ENCODE results near the gene MLXIP. TPM values are rescaled to one million over a fixed set of nuclear protein-coding genes. Genes with fewer than 3 reads are reported as not detected.
A peak's percentile ranks its signal among the peaks of the same experiment; 100 is the strongest.

Gene MLXIP
- total RNA-seq, 1 donor from 2014 or later = 18.4 TPM

GRCh38 chr12:122076743-122077495 is 1.6 kb upstream of the MLXIP start:
- no peak for DNase-seq (ENCODE audit: low read depth in 2 of 2)

- DNase-seq (ENCODE audit: low read depth in 2 of 2) = peak in 1 of 2 donors; percentile 27
These were observed 526 bp downstream of the MLXIP start for GRCh38 chr12:122079033-122079531.

GRCh38 chr12:122079532-122080081 is 1.1 kb downstream of the MLXIP start:
- no peak for DNase-seq (ENCODE audit: low read depth in 2 of 2)

- peak in 1 of 2 donors; percentile 92 for DNase-seq (ENCODE audit: low read depth in 2 of 2)
These were observed 1.9 kb downstream of the MLXIP start for GRCh38 chr12:122080149-122081082.

GRCh38 chr12:122081083-122081696 is 2.6 kb downstream of the MLXIP start:
- peak in 1 of 2 donors; percentile 41 for DNase-seq (ENCODE audit: low read depth in 2 of 2)

- DNase-seq (ENCODE audit: low read depth in 2 of 2) = peak in 1 of 2 donors; percentile 63
These were observed 3.2 kb downstream of the MLXIP start for GRCh38 chr12:122081697-122082221.

- no peak for DNase-seq (ENCODE audit: low read depth in 2 of 2)
These were observed 4.2 kb downstream of the MLXIP start for GRCh38 chr12:122082621-122083356.

GRCh38 chr12:122084857-122085405 is 6.4 kb downstream of the MLXIP start:
- no peak for DNase-seq (ENCODE audit: low read depth in 2 of 2)

GRCh38 chr12:122085591-122085990 is 7.0 kb downstream of the MLXIP start:
- DNase-seq (ENCODE audit: low read depth in 2 of 2) = no peak

- DNase-seq (ENCODE audit: low read depth in 2 of 2) = no peak
These were observed 7.6 kb downstream of the MLXIP start for GRCh38 chr12:122086116-122086515.

GRCh38 chr12:122086641-122087285 is 8.2 kb downstream of the MLXIP start:
- no peak for DNase-seq (ENCODE audit: low read depth in 2 of 2)

GRCh38 chr12:122087431-122088178 is 9.0 kb downstream of the MLXIP start:
- no peak for DNase-seq (ENCODE audit: low read depth in 2 of 2)

- DNase-seq (ENCODE audit: low read depth in 2 of 2) = no peak
These were observed 9.7 kb downstream of the MLXIP start for GRCh38 chr12:122088179-122088810.

GRCh38 chr12:122089077-122089476 is 10.5 kb downstream of the MLXIP start:
- DNase-seq (ENCODE audit: low read depth in 2 of 2) = no peak

- no peak for DNase-seq (ENCODE audit: low read depth in 2 of 2)
These were observed 12.4 kb downstream of the MLXIP start for GRCh38 chr12:122090759-122091515.

GRCh38 chr12:122093098-122093883 is 14.7 kb downstream of the MLXIP start:
- no peak for DNase-seq (ENCODE audit: low read depth in 2 of 2)
